NB4 (cell line): ENCODE results near the gene SLC9B1.

Source experiments
- CTCF ChIP-seq: IDR thresholded peaks from one replicate; pipeline ENCODE4 v1.5.1; 2012; ENCODE audit warnings: low read depth, low read length
- POLR2A ChIP-seq: IDR thresholded peaks from 2 replicates; pipeline ENCODE4 v1.6.1; 2011; ENCODE audit warnings: mild to moderate bottlenecking; ENCODE audit not compliant: insufficient read length; ENCODE audit errors: extremely low read depth

- TF ChIP-seq CTCF: no peak
- no peak for TF ChIP-seq POLR2A
Measured at GRCh38 chr4:102881343-102881742, 138.2 kb downstream of the SLC9B1 start.
